HG02610 (cell line): ENCODE measurements around the gene CACUL1.
"Not testable (repeated sequence)": the region's sequence is repeated elsewhere in the genome, so short reads cannot be mapped to it uniquely, and the experiment has no call there.

Experiments
- ATAC-seq: cut with Tn5 transposase; IDR thresholded peaks from one replicate; pipeline ENCODE4 v1.9.1; 2021; ENCODE audit warnings: mild to moderate bottlenecking, moderate library complexity; ENCODE audit not compliant: unreplicated experiment

Gene CACUL1

DNA sequence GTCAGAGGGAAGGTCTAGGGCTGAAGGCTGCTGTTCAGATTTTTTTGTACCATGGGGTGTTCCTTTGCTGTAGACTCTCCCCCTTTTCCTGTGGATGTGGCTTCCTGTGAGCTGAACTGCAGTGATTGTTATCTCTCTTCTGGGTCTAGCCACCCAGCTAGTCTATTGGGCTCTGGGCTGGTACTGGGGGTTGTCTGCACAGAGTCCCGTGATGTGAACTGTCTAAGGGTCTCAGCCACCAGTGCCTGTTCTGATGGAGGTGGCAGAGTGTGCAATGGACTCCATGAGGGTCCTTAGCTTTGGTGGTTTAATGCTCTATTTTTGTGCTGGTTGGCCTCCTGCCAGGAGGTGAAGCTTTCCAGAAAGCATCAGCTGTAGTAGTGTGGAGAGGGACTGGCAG lies 96.6 kb downstream of the CACUL1 start:
- not testable (repeated sequence) for ATAC-seq

DNA sequence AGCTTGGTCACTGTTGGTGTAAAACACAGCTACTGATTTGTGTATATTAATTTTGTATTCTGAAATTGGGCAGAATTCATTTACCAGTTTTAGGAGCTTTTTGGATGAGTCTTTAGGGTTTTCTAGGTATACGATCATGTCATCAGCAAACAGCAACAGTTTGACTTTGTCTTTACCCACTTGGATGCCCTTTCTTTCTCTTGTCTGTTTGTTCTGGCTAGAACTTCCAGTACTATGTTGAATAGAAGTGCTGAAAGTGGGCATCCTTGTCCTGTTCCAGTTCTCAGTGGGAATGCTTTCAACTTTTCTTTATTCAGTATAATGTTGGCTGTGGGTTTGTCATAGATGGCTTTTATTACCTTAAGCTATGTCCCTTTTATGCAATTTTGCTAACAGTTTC lies 109.5 kb downstream of the CACUL1 start:
- ATAC-seq: not testable (repeated sequence)

DNA sequence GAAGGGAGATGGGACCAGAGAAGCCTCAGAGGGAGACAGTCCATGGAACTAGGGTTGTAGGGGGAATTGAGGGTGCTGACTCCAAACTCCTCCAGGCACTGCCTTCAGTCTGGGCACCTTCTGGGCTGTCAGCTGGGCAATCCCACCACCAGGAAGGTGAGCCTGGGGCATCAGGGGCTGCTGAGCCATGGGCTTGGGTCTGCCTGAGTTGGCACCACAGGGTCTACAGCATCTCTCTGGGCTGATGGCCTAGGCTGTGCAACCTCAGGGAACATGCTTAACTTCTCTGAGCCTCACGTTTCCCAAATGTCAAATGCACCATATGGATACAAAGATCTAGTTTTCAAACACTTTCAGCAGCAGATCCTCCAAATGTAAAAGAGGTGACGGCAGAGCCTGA lies 112.5 kb downstream of the CACUL1 start:
- ATAC-seq: no peak

DNA sequence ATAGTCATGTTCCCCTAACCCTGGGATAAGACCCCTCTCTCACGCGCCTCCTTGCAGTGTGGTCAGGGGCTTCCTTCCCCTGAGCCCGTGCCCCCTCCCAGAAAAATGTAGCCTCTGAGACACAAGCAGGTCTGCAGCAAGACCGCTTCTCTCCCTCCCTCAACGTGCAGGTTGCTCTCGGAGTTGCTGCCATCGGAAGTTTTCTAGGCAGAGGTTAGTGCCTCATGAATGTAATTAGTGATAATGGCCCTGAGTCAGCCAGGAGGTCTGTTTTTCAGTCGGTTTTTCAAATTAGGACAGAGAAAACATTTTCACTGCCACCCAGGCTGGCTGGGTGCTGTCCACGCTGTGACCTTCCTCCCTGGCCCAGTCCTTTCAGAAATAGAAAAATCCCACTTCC lies 116.1 kb downstream of the CACUL1 start:
- ATAC-seq: no peak

DNA sequence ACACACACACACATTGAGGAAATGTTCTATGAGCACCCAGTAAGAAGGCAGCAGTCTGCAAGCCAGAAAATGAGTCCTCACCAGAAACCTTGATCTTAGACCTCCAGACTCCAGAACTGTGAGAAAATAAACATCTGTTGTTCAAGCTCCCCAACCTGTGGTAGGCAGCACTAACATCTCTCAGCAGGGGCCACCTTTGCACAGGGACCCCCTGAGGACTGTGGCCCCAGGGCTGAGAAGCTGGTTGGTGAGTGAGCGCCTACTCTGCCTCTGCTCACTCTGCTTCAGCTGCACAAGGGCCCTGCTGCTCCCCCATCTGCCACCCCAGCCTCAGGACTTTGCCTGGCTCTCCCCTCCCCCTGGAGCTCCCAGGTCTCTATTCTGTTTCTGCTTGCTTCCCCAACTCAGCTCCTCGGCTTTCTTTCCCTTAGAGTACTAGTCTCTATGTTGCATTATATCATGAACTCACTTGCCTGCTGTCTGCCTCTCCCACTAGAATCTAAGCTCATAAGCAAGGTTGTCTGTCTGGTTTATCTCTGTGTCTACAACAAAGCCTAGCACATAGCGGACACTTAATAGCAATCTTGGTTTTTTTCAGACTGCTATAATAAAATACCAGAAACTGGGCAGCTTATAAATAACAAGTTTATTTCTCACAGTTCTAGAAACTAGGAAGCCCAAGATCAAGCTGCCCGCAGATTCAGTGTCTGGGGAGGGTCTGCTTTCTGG lies 118.9 kb downstream of the CACUL1 start:
- ATAC-seq: no peak

DNA sequence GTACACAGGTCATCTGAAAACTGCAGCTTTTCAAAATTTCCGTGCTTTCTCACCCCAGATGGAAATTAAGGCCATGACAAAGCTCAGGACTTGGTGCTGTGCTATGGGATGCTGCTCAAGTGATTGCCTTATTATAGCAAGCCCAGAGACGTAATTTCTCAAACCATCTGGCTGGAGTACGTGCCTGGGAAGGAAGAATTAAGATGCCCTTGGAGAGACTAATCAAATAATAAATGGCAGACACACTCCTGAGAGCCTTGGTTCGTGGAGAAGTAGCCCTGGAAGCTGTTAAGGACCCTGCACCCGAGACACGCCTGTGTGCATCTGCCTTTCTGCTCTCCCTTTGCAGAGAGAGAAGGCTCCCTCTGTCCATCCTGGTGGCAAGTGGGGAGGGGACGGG lies 121.0 kb downstream of the CACUL1 start:
- ATAC-seq: no peak

DNA sequence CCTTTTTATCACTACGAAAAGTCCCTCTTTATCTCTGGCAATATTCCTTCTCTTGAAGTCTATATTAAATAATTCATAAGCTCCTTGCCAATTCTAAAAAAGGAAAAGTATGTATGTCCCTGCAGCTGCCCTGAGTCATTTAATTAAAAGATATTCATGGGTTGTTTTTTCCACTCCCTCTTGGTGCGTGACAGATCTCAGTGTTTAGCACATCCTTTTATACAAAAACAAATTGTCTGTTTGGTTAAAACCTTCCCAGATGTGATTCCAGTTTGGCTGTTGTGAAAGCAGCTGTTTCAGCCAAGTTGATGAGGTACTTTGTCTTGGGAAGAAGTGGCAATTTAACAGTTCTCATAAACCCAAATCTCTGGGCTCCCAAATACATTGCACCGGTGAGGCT lies 125.6 kb downstream of the CACUL1 start:
- no peak for ATAC-seq

DNA sequence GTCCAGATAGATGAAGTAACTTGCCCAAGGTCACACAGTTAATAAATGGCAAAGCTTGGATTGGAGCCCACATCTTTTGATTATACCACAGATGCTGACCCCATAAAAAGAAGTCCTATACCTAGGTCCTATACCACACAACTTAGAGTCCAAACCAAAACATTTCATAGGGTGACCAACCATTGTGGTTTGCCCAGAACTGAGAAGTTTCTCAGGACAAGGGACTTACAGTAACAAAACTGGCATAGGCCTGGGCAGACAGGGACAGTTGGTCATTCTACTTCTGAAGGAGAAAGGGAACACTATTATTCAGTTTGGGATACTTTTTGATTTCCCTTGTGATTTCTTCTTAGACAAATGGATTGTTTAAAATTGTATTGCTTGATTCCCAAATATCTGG lies 126.4 kb downstream of the CACUL1 start:
- no peak for ATAC-seq

DNA sequence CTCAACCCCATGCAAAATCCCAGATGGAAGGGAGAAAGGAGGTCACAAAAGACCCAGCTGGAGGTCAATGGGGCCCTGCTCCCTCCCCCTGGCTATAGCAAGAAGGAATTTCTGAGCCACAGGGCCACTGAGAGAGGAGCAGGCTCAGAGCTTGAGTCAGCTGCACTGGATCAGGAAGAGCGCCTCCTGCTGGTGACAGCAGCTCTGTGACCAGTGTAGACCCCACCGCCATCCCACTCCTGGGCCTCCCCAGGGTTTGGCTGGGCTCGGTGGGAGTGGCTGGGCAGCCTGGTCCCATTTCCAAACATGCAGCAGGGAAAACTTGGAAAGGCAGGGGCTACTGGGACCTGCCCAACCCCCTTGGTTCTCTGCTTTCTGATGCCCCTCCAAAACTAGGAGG lies 127.8 kb downstream of the CACUL1 start:
- ATAC-seq: no peak
